ENCODE results near the gene PHF21A.

PHF21A gene

DNA sequence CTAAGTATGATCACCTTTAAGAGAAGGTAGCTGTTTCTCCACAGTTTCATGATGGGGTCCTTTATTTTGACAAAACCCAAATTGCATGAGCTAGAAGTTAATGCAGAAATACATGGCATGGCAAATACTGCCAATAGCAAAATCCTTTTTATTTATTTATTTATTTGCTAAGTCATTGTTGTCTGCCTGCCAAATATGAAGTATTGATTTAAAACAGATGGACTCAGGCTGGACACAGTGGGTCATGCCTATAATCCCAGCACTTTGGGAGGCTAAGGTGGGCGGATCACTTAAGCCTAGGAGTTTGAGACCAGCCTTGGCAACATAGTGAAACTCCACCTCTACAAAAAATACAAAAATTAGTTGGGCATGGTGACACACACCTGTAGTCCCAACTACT, 146.4 kb downstream of the PHF21A start:
- no peak for DNase-seq

DNA sequence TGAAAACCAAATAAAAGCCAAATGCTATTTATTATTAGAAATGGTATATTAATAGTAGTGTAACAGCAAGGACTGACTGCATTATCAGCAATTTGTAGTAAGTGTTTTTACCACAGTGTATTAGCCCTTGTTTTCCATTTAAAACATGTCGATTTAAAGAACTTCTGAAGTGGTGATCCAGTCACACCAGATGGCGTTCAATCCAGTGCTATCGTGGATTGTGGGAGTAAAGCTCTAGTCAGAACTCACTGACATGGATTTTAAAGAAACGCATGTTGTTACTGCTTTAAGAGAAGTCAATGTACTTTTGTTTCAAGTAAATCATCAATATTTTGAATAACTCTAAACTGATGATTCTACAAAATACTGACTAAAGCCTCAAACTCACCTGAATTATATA, 147.7 kb downstream of the PHF21A start:
- DNase-seq: no peak

DNA sequence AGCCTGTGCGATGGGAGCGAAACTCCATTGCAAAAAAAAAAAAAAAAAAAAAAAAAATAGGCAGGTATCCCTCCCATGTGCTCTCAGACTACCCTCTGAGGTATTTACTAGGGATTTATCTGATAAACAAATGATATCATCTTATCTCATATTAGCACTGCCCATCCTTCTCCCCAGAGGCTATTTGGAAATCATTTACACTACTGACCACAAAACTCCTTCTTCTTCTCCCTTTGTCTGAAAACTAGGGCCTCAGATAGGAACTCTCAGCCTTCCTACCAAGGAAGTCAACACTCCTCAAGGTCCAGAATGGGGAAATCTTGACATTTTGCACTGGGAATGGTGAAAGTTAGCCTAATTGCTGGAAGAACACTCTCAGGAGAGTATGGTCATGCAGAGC, 152.4 kb downstream of the PHF21A start:
- no peak for DNase-seq

DNA sequence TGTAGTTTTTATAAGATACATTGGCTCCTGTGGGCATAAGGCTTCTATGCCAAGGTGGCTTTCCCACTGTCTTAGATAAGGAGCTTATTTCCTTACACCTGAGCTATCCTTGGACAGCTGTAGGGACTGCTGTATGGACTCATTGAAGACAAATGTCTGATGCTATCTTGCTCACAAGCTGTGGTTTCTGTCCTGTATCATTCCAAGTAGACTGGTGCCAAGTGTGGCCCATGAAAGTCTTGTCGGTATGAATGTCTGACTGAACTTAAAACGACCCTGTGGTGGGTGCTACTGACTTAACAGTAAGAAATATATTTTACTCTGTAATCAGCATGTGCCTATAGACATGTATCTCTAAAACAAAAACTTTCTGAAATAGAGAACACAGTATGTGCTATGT, 153.7 kb downstream of the PHF21A start:
- no peak for DNase-seq

DNA sequence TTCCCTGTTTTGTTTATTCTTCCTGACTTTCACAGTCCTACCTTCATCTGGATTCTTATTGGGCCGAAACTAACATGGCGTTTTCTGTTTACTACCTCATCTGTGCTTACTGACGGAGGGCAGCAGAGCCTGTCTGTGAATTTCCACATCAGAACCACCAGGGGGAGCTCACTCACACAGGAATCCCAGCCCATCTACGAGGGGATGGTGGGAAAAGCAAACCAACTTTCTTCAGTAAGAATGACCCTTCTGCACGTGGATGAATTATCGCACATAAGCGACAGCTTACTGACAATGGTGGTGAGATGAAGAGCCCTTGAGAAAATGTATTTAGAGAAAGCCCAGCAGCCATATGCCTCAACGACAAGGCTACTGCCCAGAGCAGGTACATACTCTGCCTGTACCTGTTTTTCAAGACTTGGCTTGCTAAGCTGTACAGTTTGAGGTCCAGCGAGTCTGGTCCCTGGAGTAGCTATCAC, 156.3 kb downstream of the PHF21A start:
- DNase-seq: peak; percentile 65

DNA sequence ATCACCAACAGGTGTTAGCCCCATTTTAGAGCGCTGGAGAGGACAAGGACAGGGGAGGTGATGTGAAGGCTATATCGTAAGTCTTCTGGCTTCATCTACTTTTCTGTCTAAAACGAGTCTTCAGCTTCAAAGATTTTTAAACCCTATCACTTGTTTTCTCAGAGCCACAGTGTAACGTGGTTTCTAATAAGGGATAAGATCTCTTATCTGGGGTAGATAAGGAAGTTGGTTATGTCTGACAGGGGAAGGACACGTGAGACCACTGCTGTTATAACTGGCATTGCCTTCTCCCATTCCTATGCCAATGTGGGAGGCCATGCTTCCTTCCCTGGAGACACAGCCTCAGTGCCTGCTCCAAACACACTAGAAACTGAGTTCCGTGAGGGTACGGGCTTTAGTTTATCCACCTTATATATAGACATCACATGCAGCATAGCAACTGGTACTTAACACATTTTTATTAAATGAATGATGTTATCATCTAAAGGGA, 159.5 kb downstream of the PHF21A start:
- no peak for DNase-seq

DNA sequence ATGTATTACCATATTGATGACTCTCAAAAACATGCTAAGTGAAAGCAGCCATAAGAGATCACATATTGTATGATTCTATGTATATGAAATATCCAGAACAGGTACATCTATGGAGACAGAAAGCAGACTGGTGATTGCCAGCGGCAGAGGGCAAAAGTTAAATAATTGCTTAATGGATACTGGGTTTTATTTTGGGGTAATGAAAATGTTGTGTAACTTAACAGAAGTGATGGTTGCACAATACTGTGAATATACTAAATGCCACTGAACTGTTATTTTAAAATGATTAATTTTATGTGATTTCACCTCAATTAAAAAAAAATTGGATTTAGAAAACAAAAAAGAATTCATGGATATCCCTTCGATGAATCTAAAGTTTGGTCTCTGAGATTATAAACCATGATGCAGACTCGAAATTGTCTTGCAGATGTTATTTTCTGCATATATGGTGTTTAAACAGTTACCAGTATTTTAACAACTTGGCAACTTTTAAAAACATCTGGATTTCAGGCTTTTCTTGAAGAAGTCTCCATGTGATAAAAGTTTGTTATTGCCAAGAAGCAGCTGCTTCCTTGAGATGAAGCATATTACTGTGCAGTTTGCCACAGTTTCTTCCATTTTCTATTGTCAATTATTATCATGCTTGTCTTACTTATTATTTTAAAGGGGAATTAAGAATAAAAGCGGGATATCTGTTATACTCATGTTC, 160.7 kb downstream of the PHF21A start:
- DNase-seq: no peak

DNA sequence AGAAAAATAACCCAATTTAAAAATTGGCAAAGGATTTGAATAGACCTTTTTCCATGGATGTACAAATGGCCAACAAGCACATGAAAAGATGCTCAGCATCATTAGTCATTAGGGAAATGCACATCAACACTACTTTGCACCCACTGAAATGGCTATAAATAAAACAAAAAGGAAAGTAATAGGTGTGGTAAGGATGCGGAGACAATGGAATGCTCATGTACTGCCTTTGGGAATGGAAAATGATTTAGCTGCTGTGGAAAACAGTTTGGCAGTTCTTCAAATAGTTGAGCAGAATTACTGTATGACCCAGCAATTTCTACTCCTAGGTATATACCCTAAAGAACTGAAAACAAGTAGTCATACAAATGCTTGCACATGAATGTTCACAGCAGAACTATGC, 161.4 kb downstream of the PHF21A start:
- no peak for DNase-seq

DNA sequence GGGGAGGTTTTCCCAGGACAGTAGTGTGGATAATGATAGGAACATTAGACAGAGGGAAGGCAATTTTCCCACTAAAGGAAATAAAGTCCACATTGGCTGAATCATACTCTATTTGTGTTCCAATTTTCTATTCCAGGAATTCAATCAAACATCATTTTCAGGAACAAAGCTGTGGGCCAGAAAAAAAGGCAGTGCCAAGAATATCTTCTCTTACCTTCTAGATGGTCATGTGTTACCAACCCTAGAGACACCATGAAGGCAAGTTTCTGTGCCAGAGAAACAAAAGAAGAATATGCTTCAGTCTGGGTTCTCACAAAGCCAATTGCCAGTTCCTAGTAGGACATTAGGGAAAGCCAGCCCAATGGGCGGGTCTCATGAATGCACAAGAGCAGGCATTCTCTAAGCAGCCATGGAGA, 171.3 kb downstream of the PHF21A start:
- no peak for DNase-seq

DNA sequence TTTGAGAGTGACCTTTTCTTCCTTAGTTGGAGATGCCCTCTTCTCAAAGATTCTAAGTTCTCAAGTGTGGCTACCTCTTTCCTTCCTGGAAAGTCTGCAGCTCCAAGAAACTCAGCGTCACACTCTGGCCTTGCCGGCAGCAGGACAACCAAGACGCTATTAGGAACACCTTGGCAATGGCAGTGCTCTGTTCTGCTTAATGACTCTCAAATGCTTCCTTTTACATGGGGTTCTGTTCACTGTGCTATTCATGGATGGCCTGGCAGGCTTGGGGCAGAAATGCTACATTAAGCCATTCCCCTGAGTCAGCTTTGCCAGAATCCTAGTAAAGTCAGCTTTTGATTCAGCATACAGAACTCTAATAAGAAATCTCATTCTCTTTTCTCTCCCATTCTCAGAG, 172.9 kb downstream of the PHF21A start:
- no peak for DNase-seq

DNA sequence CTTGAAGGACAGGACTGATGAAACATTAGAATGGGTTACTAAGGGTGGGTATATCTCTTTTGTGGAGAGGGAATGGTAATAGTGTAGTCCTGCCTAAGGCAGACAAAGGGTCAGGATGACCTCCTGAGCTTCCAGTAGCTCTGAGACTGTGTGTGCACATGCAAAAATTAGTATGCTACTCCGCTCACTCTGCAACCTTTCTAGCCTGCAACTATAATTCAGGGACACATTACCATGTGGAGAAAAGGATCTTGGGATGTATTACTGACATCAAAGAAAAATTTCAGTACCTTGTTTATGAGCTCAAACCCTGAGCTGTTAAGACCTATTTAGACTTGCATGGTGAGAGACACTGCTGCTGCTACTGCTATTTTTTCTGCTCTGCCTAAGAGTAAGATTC, 173.4 kb downstream of the PHF21A start:
- DNase-seq: no peak

DNA sequence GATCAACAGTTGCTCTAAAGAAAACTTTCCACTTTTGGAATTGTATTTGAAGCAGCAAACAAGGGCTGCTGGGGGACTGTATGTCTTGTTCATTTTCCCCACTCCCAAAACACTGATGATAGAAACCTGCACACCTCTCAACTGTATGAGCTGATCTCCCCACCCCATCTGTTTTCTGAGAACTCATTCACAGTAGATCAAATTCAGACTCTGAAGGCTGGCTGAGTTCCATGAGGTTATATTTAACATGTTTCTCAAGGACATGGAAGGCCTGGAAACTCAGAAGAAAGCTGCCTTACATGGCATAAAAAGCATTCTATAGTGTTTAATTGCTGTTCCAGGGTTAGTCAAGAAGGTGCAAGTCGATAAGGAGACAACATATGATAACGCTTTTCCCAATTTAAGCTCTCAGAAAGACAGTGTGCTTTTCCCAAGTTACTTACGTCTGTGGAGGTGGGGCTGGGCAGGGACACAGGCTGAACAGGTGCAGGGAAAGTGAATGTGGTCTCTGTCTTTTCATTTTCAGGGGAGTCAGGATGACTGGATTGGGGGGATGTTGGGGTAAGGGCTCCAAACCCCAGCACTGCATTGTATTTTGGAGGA, 175.8 kb downstream of the PHF21A start:
- no peak for DNase-seq

DNA sequence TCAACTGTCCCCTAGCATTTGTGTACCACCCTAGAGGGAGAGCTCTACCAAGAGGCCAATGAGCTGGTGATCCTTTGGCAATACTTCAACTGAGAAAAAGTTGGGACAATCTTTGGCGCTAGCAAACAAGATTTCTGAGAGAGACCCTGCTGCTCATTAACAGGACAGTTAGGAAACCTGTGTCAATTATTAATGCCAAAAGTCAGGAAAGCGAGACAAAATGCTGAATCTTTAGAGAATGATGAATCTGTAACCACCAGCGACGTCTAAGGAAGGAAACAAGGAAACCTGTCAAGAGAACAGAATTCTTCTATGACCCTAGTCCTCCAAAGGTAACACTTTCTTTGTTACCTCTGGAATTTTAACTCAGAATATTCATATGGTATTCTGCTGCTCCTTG, 178.9 kb downstream of the PHF21A start:
- DNase-seq: no peak

DNA sequence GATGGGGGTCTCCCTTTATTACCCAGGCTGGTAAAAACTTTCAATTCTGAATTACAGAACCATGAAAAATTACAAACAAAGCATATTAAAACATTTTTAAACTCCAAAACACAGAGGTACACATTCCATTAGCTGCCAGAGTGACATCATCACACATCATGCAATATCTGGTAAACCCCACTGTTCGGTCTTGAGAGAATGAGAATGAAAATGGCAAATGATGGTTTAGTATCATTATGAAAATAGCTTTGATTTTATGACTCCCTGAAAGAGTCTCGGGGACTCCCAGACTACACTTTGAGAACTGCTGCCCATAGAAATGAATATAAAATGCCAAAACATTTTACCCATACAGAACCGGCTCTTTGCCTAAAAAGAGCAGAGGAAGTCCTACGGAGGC, 180.0 kb downstream of the PHF21A start:
- DNase-seq: no peak

DNA sequence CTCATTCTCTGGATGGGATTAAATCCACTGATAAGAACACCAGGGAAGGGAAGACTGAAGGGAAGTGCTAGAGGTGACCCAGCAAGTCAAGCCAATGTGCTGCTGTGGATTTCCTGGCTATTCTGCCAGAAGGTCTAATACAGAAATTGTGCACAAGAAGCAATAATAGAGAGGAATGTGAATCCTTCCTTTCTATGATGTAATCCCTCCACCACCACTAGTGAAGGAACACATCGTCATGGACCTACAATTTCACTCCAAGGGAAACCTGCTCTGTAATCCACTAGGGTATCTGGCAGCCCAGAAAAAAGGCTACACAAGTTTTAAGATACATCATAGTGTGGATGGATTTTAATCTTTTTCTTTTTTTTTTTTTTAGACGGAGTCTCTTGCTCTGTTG, 181.4 kb downstream of the PHF21A start:
- no peak for DNase-seq

DNA sequence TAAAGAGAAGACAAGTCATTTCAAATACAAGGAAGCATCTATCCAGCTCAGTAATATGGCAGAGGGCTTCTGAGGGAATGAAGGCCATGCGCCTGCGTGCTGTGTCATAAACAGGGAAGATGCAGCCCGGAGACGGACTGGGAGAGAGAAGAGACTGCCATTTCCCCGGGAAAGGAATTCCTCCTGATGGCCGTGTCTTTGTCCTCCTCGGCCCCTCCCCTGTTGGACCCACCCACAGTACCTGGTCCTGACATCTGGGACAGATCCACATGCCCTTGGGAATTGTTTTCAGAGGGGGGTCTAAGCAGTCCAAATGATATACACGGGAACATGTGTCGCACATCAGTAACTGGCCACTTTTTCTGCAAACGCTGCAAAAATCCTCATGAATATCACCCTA, 183.3 kb downstream of the PHF21A start:
- no peak for DNase-seq

DNA sequence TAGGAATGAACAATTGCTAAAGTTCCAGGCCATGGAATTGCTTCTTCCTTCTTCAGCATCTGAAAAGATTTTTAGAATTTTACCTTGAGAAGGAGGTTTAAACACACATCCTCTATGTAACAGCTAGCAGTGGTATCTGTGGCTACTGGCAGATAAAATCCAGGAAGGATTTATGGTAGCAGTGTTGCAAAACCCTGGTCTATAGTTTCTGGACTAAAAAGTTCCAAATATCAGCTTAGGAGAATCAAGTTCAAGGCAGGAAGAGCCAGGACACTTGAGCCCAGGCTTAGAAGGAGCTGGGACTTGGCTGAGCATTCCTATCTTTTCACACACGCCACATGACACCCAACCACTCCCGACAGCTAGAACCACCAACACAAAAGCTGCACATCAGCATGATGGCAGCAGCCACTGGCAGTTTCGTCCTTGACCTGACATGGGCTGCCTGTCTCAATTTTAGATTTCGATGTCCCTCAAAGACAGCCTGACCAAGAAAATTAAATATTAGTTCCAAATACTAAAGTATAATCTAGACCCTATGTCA, 184.7 kb downstream of the PHF21A start:
- DNase-seq: no peak

DNA sequence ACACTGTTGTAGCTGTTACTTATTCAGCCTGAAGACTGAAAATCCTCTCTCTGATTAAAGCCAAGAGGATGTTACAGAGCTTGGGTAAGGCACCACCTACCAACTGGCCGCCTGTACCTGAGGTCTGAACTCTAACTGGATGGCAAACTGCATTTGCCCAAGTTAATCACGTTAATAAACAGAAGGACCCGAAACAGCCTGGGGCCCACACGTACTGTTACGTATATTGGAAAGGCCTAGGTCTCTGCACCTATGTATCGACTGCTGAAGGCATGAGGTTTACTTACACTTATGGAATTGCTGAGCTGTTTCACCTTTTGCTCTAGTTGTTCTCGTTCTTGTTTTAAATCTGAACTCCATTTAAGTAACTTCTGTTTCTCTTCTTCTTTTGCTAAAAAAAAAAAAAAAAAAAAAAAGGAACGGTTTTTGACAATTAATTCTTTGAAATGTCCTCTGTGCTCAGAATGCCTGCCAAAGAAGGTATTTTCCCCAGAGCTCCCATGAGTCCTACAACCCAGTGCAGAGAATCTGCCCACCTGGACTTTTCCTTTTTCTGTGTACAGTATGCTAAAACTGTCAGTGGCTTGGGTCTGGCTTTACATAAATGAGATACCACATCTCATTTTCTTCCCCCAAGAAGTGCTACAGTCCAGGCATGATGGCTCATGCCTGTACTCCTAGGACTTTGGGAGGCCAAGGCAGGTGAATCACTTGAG, 185.7 kb downstream of the PHF21A start:
- no peak for DNase-seq

DNA sequence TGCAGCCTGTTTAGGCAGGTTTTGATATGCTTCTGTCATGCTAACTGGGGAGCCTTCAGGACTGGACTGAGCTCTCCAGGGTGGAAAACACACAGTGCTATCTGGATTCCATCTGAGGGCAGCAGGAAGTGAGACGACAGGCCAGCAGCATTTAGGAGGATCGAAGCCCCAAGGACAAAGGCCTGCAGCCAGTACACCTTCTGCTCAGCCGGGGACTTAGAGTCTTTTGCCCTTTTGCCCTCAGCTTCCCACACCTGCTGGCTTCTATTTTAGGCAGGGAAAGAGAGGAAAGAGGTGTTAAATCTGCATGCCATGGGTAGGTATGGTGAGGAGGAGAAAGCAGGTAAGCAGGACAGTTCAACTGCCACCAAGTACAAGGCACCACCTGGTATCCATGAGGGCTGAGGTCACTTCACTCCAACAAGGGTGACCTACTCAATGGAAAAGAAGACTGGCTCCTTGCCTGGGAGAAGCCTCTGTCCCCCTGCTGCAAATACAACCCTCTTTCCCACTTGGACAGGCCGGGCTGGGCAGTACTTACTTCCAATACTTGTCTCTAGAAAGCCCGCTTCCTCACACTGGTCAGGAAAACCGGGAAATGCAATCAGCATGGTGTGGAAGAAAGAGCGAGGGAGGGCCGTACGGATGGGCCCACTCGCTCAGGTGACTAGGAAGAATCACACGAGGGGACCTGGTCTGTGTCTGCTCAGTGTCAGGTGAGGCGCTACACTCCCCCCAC, 186.5 kb downstream of the PHF21A start:
- DNase-seq: peak; percentile 53

DNA sequence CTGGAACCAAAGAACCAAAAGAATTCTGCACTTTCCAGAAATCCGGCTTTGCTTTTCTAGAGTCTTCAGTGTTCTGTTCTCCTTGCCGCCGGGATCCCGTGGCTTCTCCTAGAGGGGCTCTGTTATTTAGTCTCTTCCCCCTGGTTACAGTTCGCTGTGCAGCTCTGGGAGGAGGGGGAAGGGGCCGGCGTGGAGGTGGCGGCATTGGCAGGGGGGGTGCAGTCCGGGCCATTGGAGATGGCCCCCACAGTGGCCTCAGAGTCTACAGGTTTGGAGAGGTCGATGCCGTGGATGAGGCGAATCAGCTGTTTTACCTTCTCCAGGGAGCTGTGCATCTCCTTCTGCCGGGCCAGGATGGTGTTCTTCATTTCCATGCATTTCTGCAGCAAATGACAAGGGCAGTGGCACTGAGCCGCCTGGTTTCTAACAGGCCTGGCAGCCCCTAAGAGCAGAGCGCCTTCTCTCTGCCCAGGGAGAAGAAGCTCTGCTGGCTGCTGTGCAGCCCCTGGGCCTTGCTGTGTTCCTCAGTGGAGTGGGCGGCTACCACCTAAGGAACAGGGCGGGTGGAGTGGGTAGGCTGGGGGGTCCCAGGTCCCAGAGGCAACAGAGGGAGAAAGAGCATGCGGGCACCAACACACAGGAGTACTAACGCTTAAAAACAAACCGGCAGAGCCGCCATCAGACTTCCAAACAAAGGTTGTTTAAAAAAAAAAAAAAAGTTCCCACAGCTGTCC, 187.2 kb downstream of the PHF21A start:
- no peak for DNase-seq

DNA sequence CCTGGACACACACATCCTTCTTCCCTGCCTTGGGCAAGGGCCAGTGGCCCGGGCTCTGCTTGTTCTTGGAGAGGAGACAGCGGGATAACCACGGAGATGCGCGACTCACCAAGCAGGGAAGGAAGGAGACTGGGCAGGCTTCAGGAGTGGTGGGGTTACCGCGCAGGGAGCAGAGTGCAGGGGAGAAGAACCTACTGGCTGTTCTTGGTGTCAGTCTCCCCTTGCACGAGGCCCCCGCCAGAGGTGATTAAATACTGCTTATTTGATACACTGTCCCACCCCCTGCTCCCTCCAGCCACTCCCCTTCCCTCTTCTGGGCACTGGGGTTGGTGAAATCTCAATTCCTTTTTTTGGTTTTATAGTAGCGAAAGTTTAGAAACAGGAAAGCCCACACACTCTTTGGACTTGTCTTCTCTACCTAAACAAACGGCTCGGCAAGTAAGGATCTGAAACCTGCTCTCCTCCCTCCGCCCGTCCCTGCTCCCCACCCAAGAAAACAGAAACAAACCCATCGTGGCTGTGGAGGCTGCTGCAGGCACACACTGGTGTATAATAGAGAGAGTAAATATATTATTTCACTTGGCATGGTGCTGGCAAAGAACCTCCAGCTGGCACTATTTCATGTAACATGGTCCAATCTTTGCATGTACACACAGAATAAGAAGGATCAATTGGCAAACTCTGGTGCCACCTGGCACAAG, 188.0 kb downstream of the PHF21A start:
- no peak for DNase-seq

DNA sequence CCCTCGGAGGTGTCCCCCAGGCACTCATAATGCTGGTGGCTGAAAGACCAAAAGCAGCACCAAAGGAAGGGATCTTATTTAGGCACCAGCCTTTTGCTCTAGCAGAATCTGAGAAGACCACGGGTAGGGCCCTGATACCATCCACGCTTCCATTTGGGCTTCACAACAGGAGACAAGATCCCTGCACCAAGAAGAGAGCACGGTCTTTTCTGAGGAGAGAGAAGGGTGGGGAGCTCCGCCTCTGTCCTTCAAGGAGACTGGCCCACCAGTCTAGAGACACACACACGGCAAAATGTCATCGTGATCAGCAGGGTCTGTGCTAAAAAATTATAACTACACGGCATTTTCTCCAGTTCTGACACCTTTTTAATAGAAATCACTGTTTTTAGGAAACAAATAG, 189.0 kb downstream of the PHF21A start:
- no peak for DNase-seq
